ENCODE data around the gene PANX2.
A peak's percentile ranks its signal among the peaks of the same experiment; 100 is the strongest.

PANX2 gene

DNA sequence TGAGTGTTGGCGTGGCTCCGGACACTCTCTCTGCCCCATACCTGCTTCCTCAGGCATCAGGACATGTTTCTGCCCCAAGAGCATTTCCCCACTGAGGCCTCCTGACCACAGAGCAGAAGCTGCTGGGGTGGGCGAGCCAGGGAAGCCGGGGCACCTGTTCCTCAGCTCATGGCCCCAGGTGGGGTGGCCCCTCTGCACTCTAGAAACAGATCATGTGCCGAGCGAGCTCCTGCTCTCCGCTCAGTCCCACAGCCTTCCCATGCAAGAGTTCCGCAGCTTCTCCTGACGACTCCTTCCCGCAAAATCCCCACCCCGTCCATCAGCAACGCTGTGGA is 22.4 kb upstream of the PANX2 start:
- H3K4me3 ChIP-seq (ENCODE audit: low read depth, low read length), result no peak overlapping the region
- DNase-seq (ENCODE audit: low read depth), result no peak
- no peak for TF ChIP-seq CTCF (IDR thresholded peaks at IDR 0.05; ENCODE audit: low read depth, low read length, missing control alignments)

GRCh38 chr22:50148991-50149721 is 21.4 kb upstream of the PANX2 start:
- peak; percentile 31 for DNase-seq (ENCODE audit: low read depth)
- TF ChIP-seq CTCF (IDR thresholded peaks at IDR 0.05; ENCODE audit: low read depth, low read length, missing control alignments), result peak; percentile 99

DNA sequence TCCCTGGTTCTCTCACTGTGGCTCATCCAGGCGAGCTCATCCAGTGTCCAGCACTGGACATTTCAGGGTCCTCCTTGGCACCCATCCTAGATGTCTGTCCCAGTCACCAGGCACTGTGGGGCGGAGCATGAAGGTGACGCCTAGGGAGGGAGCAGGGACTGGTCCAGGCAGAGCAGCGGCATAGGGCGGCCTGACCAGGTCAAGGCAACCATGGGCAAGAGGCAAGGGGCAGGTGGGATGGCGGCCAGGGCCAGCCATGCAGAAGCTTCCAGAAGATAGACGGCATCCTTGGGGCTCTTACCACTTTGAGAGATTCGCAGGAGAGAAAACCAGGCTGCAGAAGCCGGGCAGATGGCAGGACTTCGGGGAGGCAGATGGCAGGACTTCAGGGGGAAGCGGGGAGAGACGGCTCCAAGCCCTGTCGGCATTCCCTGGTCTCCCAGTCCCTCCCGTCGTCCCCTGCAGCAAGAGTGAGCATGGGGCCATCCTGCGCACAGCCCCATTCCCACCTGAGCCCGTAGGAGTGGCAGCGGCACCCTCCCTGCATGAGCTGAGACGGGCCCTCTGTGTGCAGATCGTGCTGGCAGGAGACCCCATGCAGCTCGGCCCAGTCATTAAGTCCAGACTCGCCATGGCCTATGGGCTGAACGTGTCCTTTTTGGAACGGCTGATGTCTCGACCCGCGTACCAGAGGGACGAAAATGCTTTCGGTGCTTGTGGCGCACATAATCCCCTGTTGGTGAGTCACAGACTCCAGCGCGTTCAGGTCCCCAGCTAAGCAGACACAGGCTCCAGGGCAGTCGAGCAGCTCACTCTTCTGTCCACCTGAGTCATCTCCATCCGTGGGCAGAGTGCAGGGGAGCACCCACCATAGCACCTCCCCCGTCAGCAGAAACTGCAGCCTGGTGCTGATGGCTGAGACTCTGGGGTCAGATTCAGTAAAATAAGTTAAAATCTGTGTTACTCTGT is 20.1 kb upstream of the PANX2 start:
- H3K4me3 ChIP-seq (ENCODE audit: low read depth, low read length), result no peak overlapping the region
- no peak for TF ChIP-seq CTCF (IDR thresholded peaks at IDR 0.05; ENCODE audit: low read depth, low read length, missing control alignments)
- no peak for DNase-seq (ENCODE audit: low read depth)

More at GRCh38 chr22:50148991-50149721, 21.4 kb upstream of the PANX2 start:
- H3K4me3 ChIP-seq (ENCODE audit: low read depth, low read length), result no peak overlapping the region

DNA sequence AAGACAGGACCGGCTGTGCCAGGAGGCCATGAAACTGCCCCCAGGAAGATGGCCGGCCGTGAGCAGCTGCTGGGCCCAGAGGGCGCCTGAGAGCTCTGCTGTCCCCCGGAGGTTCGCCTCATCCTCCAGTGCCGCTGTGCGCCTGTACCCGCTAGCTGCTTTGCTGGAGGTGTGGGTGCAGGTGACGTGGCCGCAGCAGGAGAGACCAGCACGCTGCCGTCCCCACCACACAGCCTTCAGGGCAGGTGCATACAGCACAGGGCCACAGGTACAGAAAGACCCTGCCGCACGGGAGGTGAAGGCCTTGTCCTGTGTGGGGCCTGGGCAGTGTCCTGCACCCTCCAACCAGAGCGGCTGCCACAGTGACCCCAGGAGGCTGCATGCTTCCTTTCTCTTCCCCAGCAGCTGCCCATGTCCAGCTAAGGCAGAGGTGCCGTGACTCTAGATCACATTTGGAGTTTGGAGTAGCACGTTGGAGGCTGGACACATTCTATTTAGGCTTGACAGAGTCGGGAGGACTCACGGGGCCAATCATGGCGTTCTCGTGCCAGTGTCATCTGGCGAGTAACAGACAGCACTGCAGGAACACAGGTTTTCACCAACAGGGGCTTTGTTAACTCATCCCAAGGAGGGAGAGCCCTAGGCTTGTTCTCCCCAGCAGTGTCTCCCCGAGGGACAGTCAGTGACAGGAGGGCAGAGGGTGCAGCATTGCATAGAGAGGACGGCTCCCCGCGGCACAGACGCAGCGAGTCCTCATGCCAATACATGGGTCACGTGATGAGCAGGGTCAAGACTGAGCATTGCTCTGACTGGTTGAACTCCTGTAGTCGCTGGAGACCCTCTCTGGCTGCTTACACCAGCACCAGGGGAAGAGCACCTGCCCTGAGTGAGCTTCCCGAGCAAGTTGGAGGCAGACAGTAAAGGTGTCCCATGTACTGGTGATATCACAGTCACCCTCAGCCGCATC is 18.7 kb upstream of the PANX2 start:
- no peak for DNase-seq (ENCODE audit: low read depth)
- H3K4me3 ChIP-seq (ENCODE audit: low read depth, low read length), result no peak overlapping the region
- TF ChIP-seq CTCF (IDR thresholded peaks at IDR 0.05; ENCODE audit: low read depth, low read length, missing control alignments), result no peak

DNA sequence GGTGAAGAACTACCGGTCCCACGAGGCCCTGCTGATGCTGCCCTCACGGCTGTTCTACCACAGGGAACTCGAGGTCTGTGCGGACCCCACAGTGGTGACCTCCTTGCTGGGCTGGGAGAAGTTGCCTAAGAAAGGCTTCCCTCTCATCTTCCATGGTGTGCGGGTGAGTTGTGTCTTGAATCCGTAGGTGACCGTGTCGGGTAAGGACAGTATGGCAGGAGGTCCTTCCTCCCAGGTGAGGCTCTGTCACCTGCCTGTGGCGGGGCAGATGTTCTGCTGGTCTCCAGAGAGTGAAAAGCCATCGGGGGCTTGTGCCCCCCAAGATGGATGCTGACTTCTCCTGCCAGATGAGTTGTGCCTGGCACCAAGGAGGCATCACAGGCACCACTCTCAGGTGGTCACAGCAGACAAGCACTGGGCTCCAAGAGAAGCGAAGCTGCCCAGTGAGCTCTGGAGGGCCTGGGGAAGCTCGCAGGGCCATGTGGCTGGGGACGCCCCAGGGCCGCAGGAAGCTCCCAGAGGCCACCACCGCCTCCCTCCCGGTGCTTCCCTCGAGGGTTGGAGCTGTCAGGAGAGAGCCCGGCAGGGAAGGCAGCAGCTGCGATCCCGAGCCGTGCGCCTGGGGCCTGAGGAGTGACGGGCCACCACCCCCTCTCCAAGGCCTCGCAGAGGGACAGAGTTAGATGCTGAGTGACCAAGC is 17.3 kb upstream of the PANX2 start:
- H3K4me3 ChIP-seq (ENCODE audit: low read depth, low read length), result no peak overlapping the region
- no peak for DNase-seq (ENCODE audit: low read depth)

More for the DNA sequence above, 17.3 kb upstream of the PANX2 start:
- TF ChIP-seq CTCF (IDR thresholded peaks at IDR 0.05; ENCODE audit: low read depth, low read length, missing control alignments), result no peak

All from GM12864 (cell line).